HG02870 (cell line): ENCODE results near the gene C1R.
"Not testable (repeated sequence)": the region's sequence is repeated elsewhere in the genome, so short reads cannot be mapped to it uniquely, and the experiment has no call there.

Experiments used
- ATAC-seq: cut with Tn5 transposase; IDR thresholded peaks from one replicate; pipeline ENCODE4 v1.9.1; 2021; ENCODE audit warnings: mild to moderate bottlenecking, moderate library complexity; ENCODE audit not compliant: unreplicated experiment

Gene C1R

DNA sequence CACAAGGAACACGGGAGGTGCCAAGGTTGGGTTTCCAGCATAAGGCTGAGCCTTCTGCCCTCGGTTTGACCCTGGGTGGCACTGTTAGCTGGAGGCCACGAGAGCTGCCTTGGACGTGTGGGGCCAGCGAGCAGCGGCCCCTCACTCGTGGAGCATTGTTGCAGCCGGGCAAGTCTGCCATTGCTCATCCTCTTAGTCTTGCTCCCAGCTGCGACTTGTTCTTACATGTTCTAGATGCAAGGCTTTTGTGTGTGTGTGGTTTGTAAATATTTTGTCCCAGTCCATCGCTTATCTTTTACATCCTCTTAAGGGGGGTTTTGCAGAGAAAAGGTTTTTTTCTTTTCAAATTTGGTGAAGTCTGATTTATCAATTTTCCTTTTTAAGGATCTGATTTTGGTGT is 52.8 kb downstream of the C1R start:
- ATAC-seq, result no peak

DNA sequence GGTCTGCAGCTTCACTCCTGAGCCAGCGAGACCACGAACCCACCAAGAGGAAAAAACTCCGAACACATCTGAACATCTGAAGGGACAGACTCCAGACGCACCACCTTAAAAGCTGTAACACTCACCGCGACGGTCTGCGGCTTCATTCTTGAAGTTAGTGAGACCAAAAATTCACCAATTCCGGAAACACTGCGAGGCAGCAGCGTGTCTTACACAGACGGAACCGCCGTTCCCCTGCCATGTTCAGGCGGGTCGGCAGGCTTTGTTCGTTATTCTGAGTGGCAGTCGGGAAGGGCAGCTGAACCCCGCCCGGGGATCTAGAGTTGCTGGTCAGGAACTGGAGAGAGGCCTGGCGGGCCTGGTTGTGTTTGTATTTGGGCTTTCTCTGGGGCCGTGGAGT is 53.7 kb downstream of the C1R start:
- ATAC-seq, result no peak

DNA sequence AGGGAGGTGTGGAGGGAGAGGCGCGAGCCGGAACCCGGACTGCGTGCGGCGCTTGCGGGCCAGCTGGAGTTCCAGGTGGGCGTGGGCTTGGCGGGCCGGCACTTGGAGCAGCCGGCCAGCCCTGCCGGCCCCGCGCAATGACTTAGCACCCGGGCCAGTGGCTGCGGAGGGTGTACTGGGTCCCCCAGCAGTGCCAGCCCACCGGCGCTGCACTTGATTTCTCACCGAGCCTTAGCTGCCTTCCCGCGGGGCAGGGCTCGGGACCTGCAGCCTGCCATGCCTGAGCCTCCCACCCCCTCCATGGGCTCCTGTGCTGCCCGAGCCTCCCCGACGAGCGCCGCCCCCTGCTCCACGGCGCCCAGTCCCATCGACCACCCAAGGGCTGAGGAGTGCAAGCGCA is 54.8 kb downstream of the C1R start:
- not testable (repeated sequence) for ATAC-seq

DNA sequence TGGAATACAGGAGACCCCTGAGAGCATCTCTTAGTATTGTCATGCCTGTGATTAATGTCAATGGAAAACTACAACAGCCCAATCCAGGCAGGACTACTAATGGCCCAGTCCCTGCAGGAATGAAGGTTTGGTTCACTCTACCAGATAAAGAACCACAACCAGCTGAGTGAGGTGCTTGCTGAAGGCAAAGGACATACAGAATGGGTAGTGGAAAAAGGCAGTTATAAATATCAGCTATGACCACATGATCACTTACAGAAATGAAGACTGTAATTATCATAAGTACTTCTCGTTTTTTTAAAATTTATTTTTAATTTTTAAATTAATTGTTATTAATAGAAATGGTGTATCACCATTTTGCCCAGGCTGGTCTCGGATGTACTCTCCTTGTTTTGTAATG is 56.8 kb downstream of the C1R start:
- ATAC-seq, result no peak

DNA sequence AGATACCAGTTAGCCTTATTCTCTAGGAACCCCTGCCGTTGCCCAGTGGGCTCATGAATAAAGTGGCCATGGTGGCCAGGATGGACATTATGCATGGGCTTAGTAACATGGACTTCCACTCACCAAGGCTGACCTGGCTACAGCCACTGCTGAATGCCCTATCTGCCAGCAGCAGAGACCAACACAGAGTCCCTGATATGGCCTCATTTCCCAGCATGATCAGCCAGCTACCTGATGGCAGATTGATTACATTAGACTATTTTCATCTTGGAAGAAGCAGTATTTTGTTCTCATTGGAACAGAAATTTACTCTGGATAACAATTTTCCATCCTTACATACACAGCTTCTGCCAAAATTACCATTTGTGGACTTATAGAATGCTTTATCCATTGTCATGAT is 57.8 kb downstream of the C1R start:
- ATAC-seq, result no peak

DNA sequence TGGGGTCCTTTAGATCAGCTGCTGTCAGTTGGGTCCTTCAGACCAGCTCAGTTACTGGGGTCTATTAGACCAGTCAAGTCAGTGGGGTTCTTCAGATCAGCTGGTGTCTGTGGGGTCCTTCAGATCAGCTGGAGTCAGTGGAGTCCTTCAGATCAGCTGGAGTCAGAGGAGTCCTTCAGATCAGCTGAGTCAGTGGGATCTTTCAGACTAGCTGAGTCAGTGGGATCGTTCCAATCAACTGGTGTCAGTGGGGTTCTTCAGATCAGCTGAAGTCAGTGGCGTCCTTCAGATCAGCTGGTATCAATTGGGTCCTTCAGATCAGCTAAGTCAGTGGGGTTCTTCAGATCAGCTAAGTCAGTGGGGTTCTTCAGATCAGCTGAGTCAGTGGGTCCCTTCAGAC is 59.3 kb downstream of the C1R start:
- no peak for ATAC-seq

DNA sequence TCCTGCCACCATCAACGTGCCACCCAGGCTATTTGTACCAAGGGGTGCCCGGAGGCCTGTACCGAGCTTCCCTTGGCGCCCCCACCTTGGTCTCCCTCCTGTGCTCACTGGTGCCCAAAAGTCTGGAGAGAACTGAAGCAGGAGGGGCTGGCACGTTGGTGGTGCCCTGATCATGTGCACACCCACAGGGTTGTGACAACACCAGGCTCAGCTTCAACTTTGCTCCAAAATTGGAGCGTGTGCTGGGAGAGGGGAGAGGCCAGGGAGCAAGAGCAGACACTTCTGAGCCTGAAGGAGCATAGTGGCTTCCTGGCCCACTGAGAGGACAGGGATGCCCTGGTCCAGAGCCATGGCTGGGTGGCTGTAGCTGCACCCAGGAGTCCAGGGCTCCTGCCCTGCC is 60.9 kb downstream of the C1R start:
- ATAC-seq, result no peak
